ENCODE measurements around the gene MTERF2. TPM values are rescaled to one million over a fixed set of nuclear protein-coding genes. Genes with fewer than 3 reads are reported as not detected.

The MTERF2 gene
- total RNA-seq, 2 donors from 2014 or later: 6.7 to 7.8 TPM

Other genes starting within 250 kb of the MTERF2 start
- gene RIC8B, start 212.5 kb downstream of the MTERF2 start, total RNA-seq: 10 to 100 TPM; 11.8 to 15.2 TPM
- gene TMEM263, start 31.2 kb downstream of the MTERF2 start, total RNA-seq: 10 to 100 TPM; 39.7 to 41.3 TPM
- 10 to 100 TPM; 24.1 to 25.8 TPM for gene CRY1, start 106.4 kb upstream of the MTERF2 start, total RNA-seq

Data from activated T-cell treated with anti-CD3 and anti-CD28 coated beads, Interleukin-2, amount 50 U/mL, for 72 hours (primary cell).